GM10266 (cell line): Measurements from ENCODE around the gene PEAK1.

Experiments
- DNase-seq: peaks from one replicate; pipeline ENCODE4 v3.0.0; 2012; ENCODE audit errors: extremely low spot score
- TF ChIP-seq, protein P1 (sequence below): IDR thresholded peaks from 2 replicates; pipeline ENCODE4 v1.5.1; 2012; ENCODE audit warnings: mild to moderate bottlenecking, low read depth; ENCODE audit not compliant: control insufficient read depth, insufficient read depth; ENCODE audit errors: missing control alignments

PEAK1 gene

DNA sequence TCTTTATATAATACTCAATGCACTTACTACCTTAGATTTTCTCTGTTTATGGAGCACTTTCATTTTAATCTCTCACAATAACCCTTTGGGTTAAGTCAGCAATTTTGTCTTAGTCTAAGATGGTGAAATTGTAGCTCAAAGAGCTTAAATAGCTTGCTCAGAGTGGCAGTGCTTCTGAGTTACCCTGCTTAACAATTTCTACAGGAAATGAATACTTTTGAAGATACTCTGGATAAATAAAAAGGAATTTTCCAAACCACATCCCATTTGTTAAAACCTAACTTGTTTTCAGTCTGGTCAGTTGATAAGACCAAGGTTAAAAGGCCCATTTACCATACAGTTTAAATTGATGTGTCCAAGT is 38.0 kb upstream of the PEAK1 start:
- TF ChIP-seq, protein P1, sequence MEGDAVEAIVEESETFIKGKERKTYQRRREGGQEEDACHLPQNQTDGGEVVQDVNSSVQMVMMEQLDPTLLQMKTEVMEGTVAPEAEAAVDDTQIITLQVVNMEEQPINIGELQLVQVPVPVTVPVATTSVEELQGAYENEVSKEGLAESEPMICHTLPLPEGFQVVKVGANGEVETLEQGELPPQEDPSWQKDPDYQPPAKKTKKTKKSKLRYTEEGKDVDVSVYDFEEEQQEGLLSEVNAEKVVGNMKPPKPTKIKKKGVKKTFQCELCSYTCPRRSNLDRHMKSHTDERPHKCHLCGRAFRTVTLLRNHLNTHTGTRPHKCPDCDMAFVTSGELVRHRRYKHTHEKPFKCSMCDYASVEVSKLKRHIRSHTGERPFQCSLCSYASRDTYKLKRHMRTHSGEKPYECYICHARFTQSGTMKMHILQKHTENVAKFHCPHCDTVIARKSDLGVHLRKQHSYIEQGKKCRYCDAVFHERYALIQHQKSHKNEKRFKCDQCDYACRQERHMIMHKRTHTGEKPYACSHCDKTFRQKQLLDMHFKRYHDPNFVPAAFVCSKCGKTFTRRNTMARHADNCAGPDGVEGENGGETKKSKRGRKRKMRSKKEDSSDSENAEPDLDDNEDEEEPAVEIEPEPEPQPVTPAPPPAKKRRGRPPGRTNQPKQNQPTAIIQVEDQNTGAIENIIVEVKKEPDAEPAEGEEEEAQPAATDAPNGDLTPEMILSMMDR, result no peak
- no peak for DNase-seq

DNA sequence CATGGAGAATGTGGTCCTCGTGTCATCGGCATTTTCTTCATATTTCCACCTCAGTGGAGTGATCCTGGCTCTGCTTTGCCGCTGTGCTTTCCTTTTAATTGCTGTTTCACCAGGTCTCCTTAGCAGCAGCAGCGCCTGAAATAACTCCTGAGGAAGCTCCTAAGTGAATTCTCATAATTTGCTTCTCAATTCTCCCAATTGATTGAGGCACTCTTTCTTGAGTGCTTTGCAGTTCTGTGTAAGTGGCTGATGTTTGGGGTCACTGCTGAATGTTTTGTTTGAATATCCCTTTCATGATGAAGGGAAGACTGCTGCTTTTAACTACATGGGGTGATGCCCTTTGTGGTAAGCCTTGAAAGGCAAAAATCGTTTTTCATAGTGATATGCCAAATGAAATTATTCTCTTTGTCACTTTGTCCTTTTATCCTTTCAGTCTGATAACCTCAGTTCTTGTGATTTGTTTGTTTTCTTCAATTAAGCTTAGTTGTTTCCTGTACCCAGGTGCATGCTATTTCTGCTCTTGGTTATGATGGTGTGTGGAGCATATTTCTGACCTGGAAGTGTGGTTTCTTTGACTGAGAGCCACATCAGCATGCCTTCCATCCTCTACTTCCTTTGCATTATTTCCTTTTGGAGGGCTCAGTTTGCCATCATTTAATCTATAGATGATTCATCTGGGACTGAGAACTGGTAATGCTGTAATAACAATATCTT is 37.4 kb upstream of the PEAK1 start:
- TF ChIP-seq, protein P1, result no peak
- no peak for DNase-seq

DNA sequence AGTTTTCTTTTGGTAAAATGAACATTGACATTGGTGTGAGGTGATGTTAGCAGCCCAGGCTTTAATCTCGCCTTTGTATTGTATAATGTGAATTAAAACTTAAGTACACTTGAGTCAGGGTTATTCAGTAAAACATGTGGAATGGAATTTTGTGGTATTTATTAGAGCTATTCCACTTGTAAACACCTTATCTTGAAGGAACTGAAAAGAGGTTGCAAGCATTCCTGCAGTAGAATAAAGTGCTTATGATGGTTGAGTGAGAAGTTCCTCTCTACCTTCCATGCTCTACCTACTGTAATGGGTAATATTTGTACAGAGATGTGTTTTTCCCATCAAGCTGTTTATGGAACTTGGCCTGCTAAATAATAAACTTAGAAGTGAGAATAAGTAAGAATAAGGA is 36.8 kb upstream of the PEAK1 start:
- DNase-seq, result no peak

DNA sequence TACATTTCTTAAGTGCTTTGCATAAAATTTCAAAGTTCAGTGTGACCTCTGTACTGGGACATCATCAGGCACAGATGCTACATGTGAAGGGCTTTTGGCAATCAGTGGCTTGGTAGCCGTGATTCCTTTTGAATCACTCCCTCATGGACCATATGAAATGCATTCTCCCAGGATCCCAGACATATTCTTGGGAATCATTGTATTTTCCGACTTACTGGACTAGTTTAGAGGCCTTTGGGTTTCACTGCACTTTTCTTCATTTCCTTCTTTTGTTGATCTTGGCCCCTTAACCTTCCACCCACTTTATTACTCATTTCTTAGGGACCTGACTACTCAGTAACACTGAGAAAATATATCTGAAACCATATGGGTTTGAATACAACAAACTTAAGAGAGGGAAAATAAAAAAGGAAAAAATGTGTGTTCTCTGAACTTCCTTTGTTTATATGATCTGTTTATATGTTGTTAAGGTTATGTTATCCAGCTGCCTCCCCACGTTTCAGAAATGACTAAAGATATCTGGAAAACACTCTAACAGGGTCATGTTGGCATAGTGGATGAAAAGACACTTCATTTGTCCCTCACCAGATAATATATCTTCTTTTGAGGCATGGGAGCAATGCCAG is 35.9 kb upstream of the PEAK1 start:
- TF ChIP-seq, protein P1, result no peak
- DNase-seq, result no peak

More for the DNA sequence above, 36.8 kb upstream of the PEAK1 start:
- TF ChIP-seq, protein P1, result no peak

DNA sequence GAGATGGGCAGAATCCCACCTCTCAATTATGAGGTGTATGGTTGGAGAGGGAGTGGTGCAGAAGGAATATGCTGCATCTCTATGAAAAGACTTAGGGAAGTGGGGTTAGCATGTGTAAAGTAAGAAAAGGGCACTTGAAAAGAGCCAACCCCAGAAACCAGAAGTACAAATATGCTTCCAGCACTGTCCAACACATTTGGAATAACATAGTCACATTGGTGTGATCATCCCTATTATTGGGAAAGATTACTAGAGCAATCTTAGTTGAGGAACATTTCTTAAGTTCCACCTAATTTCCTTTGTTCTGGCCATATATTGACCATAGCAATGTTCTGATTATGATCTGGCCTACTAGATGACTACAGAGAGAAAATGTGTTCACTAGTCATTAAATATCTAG is 35.0 kb upstream of the PEAK1 start:
- no peak for DNase-seq
- TF ChIP-seq, protein P1, result no peak

DNA sequence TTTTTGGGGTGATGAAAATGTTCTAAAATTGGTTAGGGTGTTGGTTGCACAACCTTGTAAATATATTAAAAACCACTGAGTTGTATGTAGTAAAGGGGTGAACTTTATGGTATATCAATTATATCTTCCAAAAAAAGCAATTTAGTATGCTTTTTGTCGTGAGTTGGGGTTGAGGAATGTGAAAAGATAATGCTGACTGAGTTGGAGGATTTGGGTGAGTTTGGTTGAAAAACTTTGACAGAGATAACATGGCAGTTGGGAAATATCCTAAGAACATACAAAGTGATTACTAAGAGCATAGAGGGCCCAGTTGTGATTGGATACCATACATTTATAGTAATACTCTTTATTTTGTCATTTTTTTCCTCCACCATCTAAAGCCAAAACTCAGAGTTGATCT is 34.4 kb upstream of the PEAK1 start:
- no peak for DNase-seq
- TF ChIP-seq, protein P1, result no peak

DNA sequence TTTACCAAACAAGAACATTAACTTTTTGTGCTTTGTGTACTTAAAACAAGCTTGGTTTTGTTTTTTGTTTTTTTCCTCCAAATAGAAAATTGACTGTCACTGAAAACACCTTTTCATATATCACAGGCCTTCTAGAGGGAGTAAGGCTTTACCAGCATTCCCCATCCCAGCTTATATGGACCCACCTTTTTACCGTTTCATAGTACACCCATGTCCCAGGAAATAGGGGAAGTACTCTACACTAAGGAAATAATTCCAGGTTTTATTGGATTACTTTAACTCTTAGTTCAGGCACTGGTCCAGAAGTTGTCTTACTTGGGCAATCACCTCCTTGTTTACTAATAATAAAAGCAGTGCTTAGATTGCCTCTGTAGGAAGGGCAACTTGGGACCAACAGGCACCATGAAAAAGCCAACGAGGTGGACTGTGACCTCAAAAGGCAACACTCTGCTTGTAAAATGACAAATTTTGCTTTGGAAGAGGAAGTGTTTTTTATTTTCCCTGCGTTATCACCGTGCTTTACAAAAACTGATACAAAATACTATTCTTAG is 27.0 kb upstream of the PEAK1 start:
- TF ChIP-seq, protein P1, result no peak
- DNase-seq, result no peak
